ENCODE measurements around the gene ZMAT5. TPM values are rescaled to one million over a fixed set of nuclear protein-coding genes. Genes with fewer than 3 reads are reported as not detected.

Gene ZMAT5
- total and polyA plus RNA-seq, 4 donors: 13.2 to 33.8 (median 32.5) TPM

DNA sequence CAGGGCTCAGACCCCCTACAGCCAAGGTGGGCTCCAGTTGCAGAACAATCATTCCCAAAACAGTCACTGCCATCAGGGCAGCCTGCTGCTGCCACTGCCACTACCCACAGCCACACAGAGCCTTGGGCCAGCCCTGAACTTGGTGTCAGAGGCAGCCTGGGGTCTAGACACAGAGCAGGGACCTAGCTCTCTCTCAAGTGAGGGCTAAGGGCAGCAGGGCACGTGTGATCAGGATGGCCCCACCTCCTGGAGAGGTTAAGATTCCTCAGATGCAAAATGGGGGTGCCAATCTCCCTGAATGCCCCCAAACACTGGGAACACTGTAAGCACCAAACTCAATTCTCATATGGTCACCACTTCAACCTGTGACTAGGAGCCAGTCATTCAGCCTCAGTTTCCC lies 31.4 kb downstream of the ZMAT5 start:
- H3K4me3 ChIP-seq (ENCODE audit: low read depth, low read length): no peak overlapping the region
- H3K36me3 ChIP-seq (ENCODE audit: control insufficient read depth, insufficient read depth, low read length): peaks cover 83% of the 10 kb centered on the region
- no peak overlapping the region for H3K27ac ChIP-seq (ENCODE audit: low read depth, low read length)
- no peak for DNase-seq (ENCODE audit: low read depth in 4 of 6, low spot score in 6 of 6)
- WGBS (ENCODE audit: insufficient coverage): 33% methylated on average over 1 of the region's 1 CpG
- no peaks in the 10 kb centered on the region for H3K27me3 ChIP-seq (ENCODE audit: control insufficient read depth, insufficient read depth, low read length)
- no peaks in the 10 kb centered on the region for H3K9me3 ChIP-seq (ENCODE audit: control insufficient read depth, insufficient read depth, low read length)
- H3K4me1 ChIP-seq (ENCODE audit: control insufficient read depth, insufficient read depth, low read length): peaks cover 35% of the 10 kb centered on the region

DNA sequence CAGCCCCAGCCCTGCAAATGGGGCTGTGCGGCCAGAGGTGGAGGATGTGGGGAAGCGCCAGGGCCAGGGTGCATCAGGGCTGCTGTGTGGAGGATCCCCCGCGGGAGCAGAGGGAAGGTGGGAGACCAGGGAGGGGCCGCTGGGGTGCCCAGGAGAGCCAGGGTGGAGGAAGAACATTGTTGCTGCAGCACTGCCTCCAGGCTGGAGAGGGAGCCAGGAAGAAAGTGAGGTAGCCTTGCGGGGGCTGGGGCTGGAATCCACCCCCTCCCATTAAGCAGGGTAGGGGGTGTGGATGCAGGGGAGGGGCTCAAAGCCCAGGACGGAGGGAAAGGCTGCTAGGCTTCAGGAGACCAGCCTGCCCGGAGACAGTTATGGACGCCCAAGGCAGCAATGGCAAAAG lies 32.0 kb downstream of the ZMAT5 start:
- DNase-seq (ENCODE audit: low read depth in 4 of 6, low spot score in 6 of 6): no peak
- Histone ChIP-seq H3K4me3 (ENCODE audit: low read depth, low read length) (no peak overlapping the region), H3K27me3 (ENCODE audit: control insufficient read depth, insufficient read depth, low read length) (no peaks in the 10 kb centered on the region), H3K27ac (ENCODE audit: low read depth, low read length) (no peak overlapping the region), H3K9me3 (ENCODE audit: control insufficient read depth, insufficient read depth, low read length) (no peaks in the 10 kb centered on the region), H3K4me1 (ENCODE audit: control insufficient read depth, insufficient read depth, low read length) (peaks cover 37% of the 10 kb centered on the region), H3K36me3 (ENCODE audit: control insufficient read depth, insufficient read depth, low read length) (peaks cover 83% of the 10 kb centered on the region)
- 64% methylated on average over 7 of the region's 9 CpGs for WGBS (ENCODE audit: insufficient coverage)

DNA sequence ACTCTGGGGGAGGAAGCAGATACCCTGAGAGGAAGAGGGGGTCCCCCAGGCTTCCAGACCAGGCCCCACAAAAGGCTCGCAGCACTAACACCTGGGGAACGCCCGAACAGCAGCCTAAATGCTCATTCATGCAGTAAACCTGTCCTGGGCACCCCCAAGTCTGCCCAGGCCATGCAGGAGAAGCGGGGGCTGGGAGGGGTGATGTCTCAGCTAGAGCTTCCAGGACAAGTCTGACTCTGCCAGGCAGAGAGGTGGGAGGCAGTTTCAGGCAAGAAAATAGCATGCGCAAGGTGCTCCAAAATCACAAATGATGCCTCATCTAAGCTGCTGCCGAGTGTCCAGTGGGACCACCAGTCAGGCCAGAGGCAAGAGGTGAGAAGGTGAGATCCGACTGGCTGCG lies 32.4 kb downstream of the ZMAT5 start:
- DNase-seq (ENCODE audit: low read depth in 4 of 6, low spot score in 6 of 6): no peak
- Histone ChIP-seq H3K9me3 (ENCODE audit: control insufficient read depth, insufficient read depth, low read length) (no peaks in the 10 kb centered on the region), H3K36me3 (ENCODE audit: control insufficient read depth, insufficient read depth, low read length) (peaks cover 83% of the 10 kb centered on the region), H3K27me3 (ENCODE audit: control insufficient read depth, insufficient read depth, low read length) (no peaks in the 10 kb centered on the region), H3K27ac (ENCODE audit: low read depth, low read length) (no peak overlapping the region), H3K4me3 (ENCODE audit: low read depth, low read length) (no peak overlapping the region), H3K4me1 (ENCODE audit: control insufficient read depth, insufficient read depth, low read length) (peaks cover 37% of the 10 kb centered on the region)
- 88% methylated on average over 8 of the region's 8 CpGs for WGBS (ENCODE audit: insufficient coverage)

DNA sequence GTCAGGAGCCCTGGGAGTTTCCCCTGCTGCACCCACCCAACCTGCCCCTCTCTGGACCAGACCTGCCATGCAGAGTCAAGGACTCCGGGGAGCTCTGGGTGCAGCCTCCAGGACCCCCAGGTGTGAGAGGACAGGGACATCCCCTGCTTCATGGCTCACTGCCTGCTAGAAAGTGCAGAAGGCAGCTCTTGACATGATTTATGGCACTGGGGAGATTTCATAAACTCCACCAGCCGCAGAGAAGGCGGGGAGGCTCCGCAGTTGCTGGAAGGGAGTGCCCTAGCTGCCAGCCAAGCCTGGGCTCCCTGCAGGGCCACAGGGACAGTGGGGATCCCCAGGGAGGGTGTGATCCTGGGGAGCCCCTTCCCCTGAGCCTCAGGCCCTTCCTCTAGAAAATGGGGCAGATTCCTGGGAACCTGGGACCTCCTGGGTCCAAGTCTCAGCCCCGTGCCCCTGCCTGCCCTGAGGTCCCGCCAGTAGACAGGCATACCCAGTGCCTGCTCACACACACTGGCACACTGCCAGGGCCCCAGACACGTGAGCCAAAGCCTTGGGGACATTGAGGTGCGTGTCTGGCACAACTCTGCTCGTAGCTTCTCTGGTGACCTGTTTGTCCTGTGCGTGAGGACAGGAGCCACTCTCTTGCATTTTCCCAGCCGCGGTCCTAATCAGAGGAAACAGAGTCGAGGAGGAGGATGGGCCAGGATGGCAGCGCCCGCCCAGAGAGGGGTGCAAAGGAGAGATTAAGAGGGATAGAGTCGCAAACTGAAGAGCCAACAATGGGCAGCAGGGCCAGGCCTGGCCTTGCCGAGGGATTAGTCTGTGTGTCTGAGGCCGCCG lies 33.2 kb downstream of the ZMAT5 start:
- H3K4me1 ChIP-seq (ENCODE audit: control insufficient read depth, insufficient read depth, low read length): peaks cover 37% of the 10 kb centered on the region
- no peak overlapping the region for H3K4me3 ChIP-seq (ENCODE audit: low read depth, low read length)
- H3K9me3 ChIP-seq (ENCODE audit: control insufficient read depth, insufficient read depth, low read length): no peaks in the 10 kb centered on the region
- peaks cover 83% of the 10 kb centered on the region for H3K36me3 ChIP-seq (ENCODE audit: control insufficient read depth, insufficient read depth, low read length)
- DNase-seq (ENCODE audit: low read depth in 4 of 6, low spot score in 6 of 6): peak in 1 of 6 donors; percentile 75
- 59% methylated on average over 19 of the region's 19 CpGs for WGBS (ENCODE audit: insufficient coverage)
- H3K27ac ChIP-seq (ENCODE audit: low read depth, low read length): no peak overlapping the region
- H3K27me3 ChIP-seq (ENCODE audit: control insufficient read depth, insufficient read depth, low read length): no peaks in the 10 kb centered on the region

DNA sequence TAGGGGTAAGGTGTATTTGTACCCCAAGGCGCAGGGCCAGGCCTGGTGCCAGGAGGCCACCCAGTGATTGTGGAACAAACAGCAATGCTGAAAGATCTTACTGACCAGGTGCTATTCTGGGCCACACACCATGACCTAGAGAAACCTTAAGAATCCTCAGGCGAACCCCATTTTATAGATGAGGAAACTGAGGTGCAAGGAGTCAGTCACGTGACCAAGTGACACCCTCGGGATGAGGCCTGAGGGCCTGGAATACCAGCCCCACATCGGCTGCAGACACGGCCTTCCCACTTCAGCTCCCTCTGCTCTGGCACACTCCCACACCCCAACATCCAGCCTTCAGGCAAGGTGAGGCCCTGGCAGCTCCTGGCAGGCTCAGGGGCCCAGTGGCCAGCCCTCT lies 33.9 kb downstream of the ZMAT5 start:
- Histone ChIP-seq H3K4me3 (ENCODE audit: low read depth, low read length) (no peak overlapping the region), H3K9me3 (ENCODE audit: control insufficient read depth, insufficient read depth, low read length) (no peaks in the 10 kb centered on the region), H3K27ac (ENCODE audit: low read depth, low read length) (no peak overlapping the region), H3K36me3 (ENCODE audit: control insufficient read depth, insufficient read depth, low read length) (peaks cover 76% of the 10 kb centered on the region), H3K4me1 (ENCODE audit: control insufficient read depth, insufficient read depth, low read length) (peaks cover 30% of the 10 kb centered on the region), H3K27me3 (ENCODE audit: control insufficient read depth, insufficient read depth, low read length) (no peaks in the 10 kb centered on the region)
- WGBS (ENCODE audit: insufficient coverage): 86% methylated on average over 3 of the region's 6 CpGs
- no peak for DNase-seq (ENCODE audit: low read depth in 4 of 6, low spot score in 6 of 6)

DNA sequence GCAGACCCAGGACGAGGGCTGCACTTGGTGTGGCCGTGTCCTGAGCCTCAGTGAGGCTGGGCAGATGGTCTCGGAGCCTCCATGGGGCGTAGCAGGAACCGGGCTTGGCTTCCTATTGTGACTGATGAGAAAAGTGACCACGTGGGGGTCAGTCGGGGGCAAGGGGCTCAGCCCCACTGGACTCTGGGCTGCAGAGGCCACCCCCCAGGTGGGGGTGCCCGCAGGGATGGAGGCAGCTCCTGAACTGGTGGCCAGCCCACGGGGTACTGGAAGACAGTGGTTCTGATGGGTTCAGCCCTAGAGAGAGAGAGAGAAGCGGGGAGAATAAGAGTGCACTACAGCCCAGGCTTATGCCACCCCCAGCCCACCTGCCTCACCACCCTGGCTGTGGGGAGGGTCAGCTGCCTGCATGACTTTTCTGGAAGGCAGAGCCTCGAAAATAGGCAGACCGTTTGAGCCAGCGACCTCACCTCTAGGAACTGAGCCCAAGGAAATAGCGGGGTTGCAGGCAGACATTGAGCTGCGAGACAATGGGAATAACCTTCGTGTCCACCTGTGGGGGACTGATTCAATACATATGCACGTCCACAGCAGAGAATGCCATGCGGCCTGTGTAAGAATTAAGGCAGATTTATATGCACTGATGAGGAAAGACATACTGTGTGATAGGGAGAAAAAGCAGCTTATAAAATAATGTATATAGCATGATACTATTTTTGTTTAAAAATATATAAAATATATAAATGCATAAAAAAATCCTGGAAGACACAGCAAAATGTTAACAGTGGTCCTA lies 35.6 kb downstream of the ZMAT5 start:
- H3K27me3 ChIP-seq (ENCODE audit: control insufficient read depth, insufficient read depth, low read length): no peaks in the 10 kb centered on the region
- 83% methylated on average over 11 of the region's 18 CpGs for WGBS (ENCODE audit: insufficient coverage)
- no peak for DNase-seq (ENCODE audit: low read depth in 4 of 6, low spot score in 6 of 6)
- no peak overlapping the region for H3K27ac ChIP-seq (ENCODE audit: low read depth, low read length)
- H3K9me3 ChIP-seq (ENCODE audit: control insufficient read depth, insufficient read depth, low read length): no peaks in the 10 kb centered on the region
- H3K36me3 ChIP-seq (ENCODE audit: control insufficient read depth, insufficient read depth, low read length): peaks cover 67% of the 10 kb centered on the region
- peaks cover 35% of the 10 kb centered on the region for H3K4me1 ChIP-seq (ENCODE audit: control insufficient read depth, insufficient read depth, low read length)
- H3K4me3 ChIP-seq (ENCODE audit: low read depth, low read length): no peak overlapping the region

DNA sequence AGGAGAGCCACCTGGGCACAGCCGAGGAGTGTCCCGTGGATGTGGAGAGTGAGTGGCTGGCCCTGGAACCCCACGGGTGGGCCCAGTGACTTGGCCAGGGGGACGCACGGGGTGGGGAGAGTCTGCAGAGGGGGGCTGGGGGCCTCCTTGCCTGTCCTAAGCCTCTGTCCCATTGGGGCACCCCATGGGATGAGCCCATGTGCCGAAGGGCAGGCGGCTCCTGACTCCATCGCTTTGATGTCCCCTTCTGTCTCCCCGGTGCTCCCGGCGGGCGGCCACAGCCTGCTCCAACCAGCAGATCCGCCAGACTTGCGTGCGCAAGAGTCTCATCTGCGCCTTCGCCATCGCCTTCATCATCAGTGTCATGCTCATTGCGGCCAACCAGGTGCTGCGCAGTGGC lies 37.6 kb downstream of the ZMAT5 start:
- WGBS (ENCODE audit: insufficient coverage): 93% methylated on average over 20 of the region's 20 CpGs
- Histone ChIP-seq H3K36me3 (ENCODE audit: control insufficient read depth, insufficient read depth, low read length) (peaks cover 47% of the 10 kb centered on the region), H3K27ac (ENCODE audit: low read depth, low read length) (no peak overlapping the region), H3K4me1 (ENCODE audit: control insufficient read depth, insufficient read depth, low read length) (peaks cover 39% of the 10 kb centered on the region), H3K9me3 (ENCODE audit: control insufficient read depth, insufficient read depth, low read length) (no peaks in the 10 kb centered on the region), H3K27me3 (ENCODE audit: control insufficient read depth, insufficient read depth, low read length) (no peaks in the 10 kb centered on the region), H3K4me3 (ENCODE audit: low read depth, low read length) (no peak overlapping the region)
- no peak for DNase-seq (ENCODE audit: low read depth in 4 of 6, low spot score in 6 of 6)

DNA sequence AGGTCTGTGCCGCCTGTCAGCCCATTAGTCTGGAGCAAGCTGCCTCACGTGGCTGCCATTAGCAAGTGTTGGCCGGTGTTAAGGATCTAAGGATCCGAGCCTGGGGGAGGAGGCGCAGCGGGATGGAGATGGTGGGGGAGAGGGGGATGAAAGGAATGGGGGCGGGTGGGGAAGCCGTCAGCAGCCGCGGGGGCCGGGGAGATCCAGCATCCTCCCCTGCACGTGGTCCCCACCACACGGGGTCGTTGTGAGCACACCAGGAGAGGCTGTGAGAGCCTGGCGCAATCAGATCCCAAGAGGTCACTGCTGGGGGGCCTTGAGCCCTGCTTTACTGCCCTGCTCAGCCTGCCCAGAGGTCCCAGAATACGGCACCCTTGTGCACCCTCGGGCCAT lies 39.7 kb downstream of the ZMAT5 start:
- peaks cover 41% of the 10 kb centered on the region for H3K4me1 ChIP-seq (ENCODE audit: control insufficient read depth, insufficient read depth, low read length)
- H3K9me3 ChIP-seq (ENCODE audit: control insufficient read depth, insufficient read depth, low read length): no peaks in the 10 kb centered on the region
- no peak overlapping the region for H3K4me3 ChIP-seq (ENCODE audit: low read depth, low read length)
- peak in 2 of 6 donors; percentile 57 to 69 for DNase-seq (ENCODE audit: low read depth in 4 of 6, low spot score in 6 of 6)
- no peaks in the 10 kb centered on the region for H3K27me3 ChIP-seq (ENCODE audit: control insufficient read depth, insufficient read depth, low read length)
- 6% methylated on average over 15 of the region's 17 CpGs for WGBS (ENCODE audit: insufficient coverage)
- H3K27ac ChIP-seq (ENCODE audit: low read depth, low read length): no peak overlapping the region
- H3K36me3 ChIP-seq (ENCODE audit: control insufficient read depth, insufficient read depth, low read length): peaks cover 41% of the 10 kb centered on the region

DNA sequence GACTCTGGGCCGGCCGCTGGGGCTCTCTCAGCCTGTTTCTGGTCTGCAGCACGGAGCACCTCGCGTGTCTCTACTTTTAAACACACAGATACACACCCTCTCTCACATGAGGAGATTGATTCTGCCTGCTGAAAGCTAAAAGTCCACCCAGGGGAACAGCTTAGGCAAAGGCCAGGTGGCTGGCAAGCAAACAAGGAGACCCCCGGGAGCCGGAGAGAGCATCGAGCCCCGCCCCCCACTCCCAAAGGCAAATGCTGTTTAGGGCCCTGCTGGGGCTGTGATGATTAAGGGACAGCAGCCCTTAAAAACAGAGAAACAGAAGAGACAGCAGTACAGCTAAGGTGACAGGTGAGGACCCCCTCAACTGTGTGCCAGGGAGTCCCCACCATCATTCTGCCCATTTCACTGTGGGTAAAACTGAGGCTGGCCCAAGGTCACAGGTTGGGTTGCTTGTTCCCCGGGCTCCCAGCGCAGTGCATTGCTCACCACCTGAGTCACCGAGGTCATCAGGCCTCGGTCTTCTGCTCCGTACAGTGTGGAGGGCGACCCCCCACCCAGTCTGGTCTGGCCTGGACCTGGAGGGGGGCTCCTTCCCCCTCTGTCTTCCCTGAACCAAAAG lies 40.2 kb downstream of the ZMAT5 start:
- H3K27me3 ChIP-seq (ENCODE audit: control insufficient read depth, insufficient read depth, low read length): no peaks in the 10 kb centered on the region
- H3K36me3 ChIP-seq (ENCODE audit: control insufficient read depth, insufficient read depth, low read length): peaks cover 40% of the 10 kb centered on the region
- no peak overlapping the region for H3K27ac ChIP-seq (ENCODE audit: low read depth, low read length)
- no peak for DNase-seq (ENCODE audit: low read depth in 4 of 6, low spot score in 6 of 6)
- H3K4me1 ChIP-seq (ENCODE audit: control insufficient read depth, insufficient read depth, low read length): peaks cover 46% of the 10 kb centered on the region
- H3K4me3 ChIP-seq (ENCODE audit: low read depth, low read length): no peak overlapping the region
- H3K9me3 ChIP-seq (ENCODE audit: control insufficient read depth, insufficient read depth, low read length): no peaks in the 10 kb centered on the region
- WGBS (ENCODE audit: insufficient coverage): 40% methylated on average over 10 of the region's 15 CpGs
